ENCODE measurements around the gene DLL3. TPM values are rescaled to one million over a fixed set of nuclear protein-coding genes. Genes with fewer than 3 reads are reported as not detected.
A peak's percentile ranks its signal among the peaks of the same experiment; 100 is the strongest.

The DLL3 gene
- total RNA-seq, 2 experiments from 2014 or later: 1.3 to 1.6 TPM

- Mint-ChIP-seq H3K4me3 (peak overlapping the region; percentile 32), H3K27ac (no peak overlapping the region), H3K9me3 (no peaks in the 10 kb centered on the region), H3K36me3 (ENCODE audit: low read depth) (no peaks in the 10 kb centered on the region), H3K27me3 (peaks cover 57% of the 10 kb centered on the region), H3K4me1 (ENCODE audit: low read depth) (peaks cover 21% of the 10 kb centered on the region)
- ATAC-seq (no peak), DNase-seq (no peak)
- no peak for TF ChIP-seq CTCF (IDR thresholded peaks at IDR 0.05)
- intact Hi-C loops (cut with micrococcal nuclease): no loop called here
- ChIA-PET CTCF (interaction anchor here (0.9 to 5.9 kb wide), 3 partner anchors 25 to 33 kb away, joined by 3 to 29 read pairs (median 4); partner anchors contain the start of gene EID2B), POLR2A (interaction anchor here (1.0 to 1.8 kb wide), 3 partner anchors 53 to 66 kb away, joined by 4 read pairs; partner anchors contain the start of gene RPS16)
Observed at GRCh38 chr19:39499932-39500331, 1.2 kb downstream of the DLL3 start.

DNA sequence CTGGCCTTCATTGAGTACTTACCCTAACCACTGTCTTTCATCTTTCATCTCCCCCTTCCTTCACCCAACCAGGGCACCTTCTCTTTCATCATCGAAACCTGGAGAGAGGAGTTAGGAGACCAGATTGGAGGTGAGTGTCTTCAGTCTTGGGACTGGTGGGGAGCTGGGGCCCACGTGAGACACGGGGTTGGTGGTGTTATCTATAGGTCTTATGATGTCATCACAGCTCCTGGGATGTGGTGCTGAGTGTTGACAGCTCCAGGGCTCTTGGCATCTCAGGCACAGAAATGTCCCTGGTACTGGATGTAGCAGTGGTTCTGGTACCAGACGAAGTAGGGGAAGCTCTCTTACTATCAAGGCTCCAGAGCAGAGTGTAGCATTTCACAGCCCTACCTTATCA, 1.8 kb downstream of the DLL3 start:
- CTCF ChIA-PET: interaction anchor here (0.6 to 5.9 kb wide), 4 partner anchors 26 to 59 kb away, joined by 3 to 29 read pairs (median 3); partner anchors contain the start of genes EID2B and SUPT5H

GRCh38 chr19:39501340-39501739, 2.6 kb downstream of the DLL3 start:
- no peaks in the 10 kb centered on the region for H3K36me3 Mint-ChIP-seq (ENCODE audit: low read depth)
- H3K9me3 Mint-ChIP-seq: peaks cover under 1% of the 10 kb centered on the region
- DNase-seq: no peak
- no peak overlapping the region for H3K27ac Mint-ChIP-seq
- peaks cover 61% of the 10 kb centered on the region for H3K27me3 Mint-ChIP-seq
- ChIA-PET CTCF (interaction anchor here (1.0 to 5.9 kb wide), 2 partner anchors 32 to 56 kb away, joined by 3 to 29 read pairs; partner anchors contain the start of genes EID2B and SUPT5H), POLR2A (interaction anchor here (0.7 to 1.4 kb wide), 2 partner anchors 38 to 67 kb away, joined by 3 to 4 read pairs; no protein-coding TSS in a partner anchor)
- H3K4me1 Mint-ChIP-seq (ENCODE audit: low read depth): peaks cover 24% of the 10 kb centered on the region
- no peak for TF ChIP-seq CTCF (IDR thresholded peaks at IDR 0.05)
- no peak overlapping the region for H3K4me3 Mint-ChIP-seq
- intact Hi-C loops (cut with micrococcal nuclease): no loop called here
- no peak for ATAC-seq

More for the DNA sequence above, 1.8 kb downstream of the DLL3 start:
- ATAC-seq (no peak), DNase-seq (no peak)
- no peaks in the 10 kb centered on the region for H3K36me3 Mint-ChIP-seq (ENCODE audit: low read depth)
- no peak for TF ChIP-seq CTCF (IDR thresholded peaks at IDR 0.05)
- POLR2A ChIA-PET: interaction anchor here (0.7 to 1.8 kb wide), 4 partner anchors 11 to 67 kb away, joined by 3 to 4 read pairs (median 4); partner anchors contain the start of gene RPS16
- peaks cover 21% of the 10 kb centered on the region for H3K4me1 Mint-ChIP-seq (ENCODE audit: low read depth)
- intact Hi-C loops (cut with micrococcal nuclease): no loop called here
- peaks cover 58% of the 10 kb centered on the region for H3K27me3 Mint-ChIP-seq
- H3K9me3 Mint-ChIP-seq: no peaks in the 10 kb centered on the region
- no peak overlapping the region for H3K27ac Mint-ChIP-seq
- H3K4me3 Mint-ChIP-seq: no peak overlapping the region

- TF ChIP-seq CTCF (IDR thresholded peaks at IDR 0.05): peak; percentile 98
- DNase-seq (peak; percentile 76), ATAC-seq (peak; percentile 67)
- Mint-ChIP-seq H3K36me3 (ENCODE audit: low read depth) (no peaks in the 10 kb centered on the region), H3K4me3 (no peak overlapping the region), H3K4me1 (ENCODE audit: low read depth) (peaks cover 33% of the 10 kb centered on the region), H3K27me3 (peaks cover 64% of the 10 kb centered on the region), H3K27ac (no peak overlapping the region), H3K9me3 (peaks cover 4% of the 10 kb centered on the region)
- ChIA-PET POLR2A (interaction anchor here (1.3 to 1.5 kb wide), 2 partner anchors 36 to 67 kb away, joined by 3 to 14 read pairs; partner anchors contain the start of gene RPS16), CTCF (interaction anchor here (0.6 to 1.9 kb wide), 11 partner anchors 12 to 67 kb away, joined by 3 to 16 read pairs (median 5); partner anchors contain the start of genes EID2B, RPS16, SELENOV and TIMM50)
- intact Hi-C loops (cut with micrococcal nuclease): no loop called here
Observed at GRCh38 chr19:39502640-39503417, 4.1 kb downstream of the DLL3 start.

DNA sequence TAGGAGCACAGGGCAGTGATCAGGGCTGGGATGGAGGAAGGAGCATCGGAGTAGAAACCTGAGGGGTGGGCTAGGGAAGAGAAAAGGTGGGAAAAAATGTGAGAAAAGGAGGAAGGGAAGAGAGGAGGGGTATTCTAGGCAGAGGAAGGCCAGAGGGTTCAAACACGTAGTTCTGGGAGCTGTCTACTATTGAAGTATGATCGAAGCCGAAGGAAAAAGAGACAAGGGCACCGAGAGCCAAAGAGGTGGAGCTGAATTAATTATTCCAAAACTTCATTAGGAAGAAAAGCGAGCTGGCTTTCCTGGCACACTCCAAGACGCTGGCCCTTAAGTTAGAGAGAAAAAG, 7.8 kb downstream of the DLL3 start:
- CTCF ChIA-PET: no interaction called here
- Mint-ChIP-seq H3K27me3 (peaks cover 50% of the 10 kb centered on the region), H3K36me3 (ENCODE audit: low read depth) (no peaks in the 10 kb centered on the region), H3K4me1 (ENCODE audit: low read depth) (peaks cover 22% of the 10 kb centered on the region), H3K4me3 (peak overlapping the region; percentile 37), H3K9me3 (peaks cover 4% of the 10 kb centered on the region), H3K27ac (no peak overlapping the region)
- intact Hi-C loops (cut with micrococcal nuclease): no loop called here
- no peak for DNase-seq
- ATAC-seq: no peak
- no peak for TF ChIP-seq CTCF (IDR thresholded peaks at IDR 0.05)
- POLR2A ChIA-PET: interaction anchor here (0.6 to 1.5 kb wide), 3 partner anchors 20 to 35 kb away, joined by 3 to 4 read pairs (median 4); no protein-coding TSS in a partner anchor

All from activated CD8-positive, alpha-beta T cell treated with anti-CD3 and anti-CD28 coated beads for 36 hours (primary cell).